Astrocyte of the spinal cord (primary cell): ENCODE measurements around the gene ABLIM2.
"Not testable (repeated sequence)": the region's sequence is repeated elsewhere in the genome, so short reads cannot be mapped to it uniquely, and the experiment has no call there.

ENCODE experiments used
- DNase-seq: peaks from one replicate; pipeline ENCODE4 v3.0.0; 2011; ENCODE audit warnings: low read depth, low spot score
- H3K4me3 ChIP-seq: 2 replicates; pipeline ENCODE4 v1.5.1; 2011; ENCODE audit warnings: low read depth, mild to moderate bottlenecking, low read length, moderate library complexity
- CTCF ChIP-seq: IDR thresholded peaks from 2 replicates; pipeline ENCODE4 v1.5.1; 2012; ENCODE audit warnings: low read depth, mild to moderate bottlenecking, low read length, inconsistent platforms
- in situ Hi-C: cut with HindIII; loops from 2 replicates; pipeline ENCODE4 v1.10.0; 2017; ENCODE audit warnings: low sequenced_read_pairs

Gene ABLIM2

GRCh38 chr4:7918981-7919380 is 239.6 kb downstream of the ABLIM2 start:
- in situ Hi-C loops: no loop called here
- no peak overlapping the region for H3K4me3 ChIP-seq
- DNase-seq: no peak
- no peak for TF ChIP-seq CTCF

DNA sequence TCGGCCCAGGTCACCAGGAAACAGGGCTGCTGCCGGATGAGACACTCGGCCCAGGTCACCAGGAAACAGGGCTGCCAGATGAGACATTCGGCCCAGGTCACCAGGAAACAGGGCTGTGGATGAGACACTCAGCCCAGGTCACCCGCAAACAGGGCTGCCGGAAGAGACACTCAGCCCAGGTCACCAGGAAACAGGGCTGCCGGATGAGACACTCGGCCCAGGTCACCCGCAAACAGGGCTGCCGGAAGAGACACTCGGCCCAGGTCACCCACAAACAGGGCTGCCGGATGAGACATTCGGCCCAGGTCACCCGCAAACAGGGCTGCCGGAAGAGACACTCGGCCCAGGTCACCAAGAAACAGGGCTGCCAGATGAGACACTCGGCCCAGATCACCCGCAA is 240.4 kb downstream of the ABLIM2 start:
- H3K4me3 ChIP-seq, in situ Hi-C loops, DNase-seq: not testable (repeated sequence)

DNA sequence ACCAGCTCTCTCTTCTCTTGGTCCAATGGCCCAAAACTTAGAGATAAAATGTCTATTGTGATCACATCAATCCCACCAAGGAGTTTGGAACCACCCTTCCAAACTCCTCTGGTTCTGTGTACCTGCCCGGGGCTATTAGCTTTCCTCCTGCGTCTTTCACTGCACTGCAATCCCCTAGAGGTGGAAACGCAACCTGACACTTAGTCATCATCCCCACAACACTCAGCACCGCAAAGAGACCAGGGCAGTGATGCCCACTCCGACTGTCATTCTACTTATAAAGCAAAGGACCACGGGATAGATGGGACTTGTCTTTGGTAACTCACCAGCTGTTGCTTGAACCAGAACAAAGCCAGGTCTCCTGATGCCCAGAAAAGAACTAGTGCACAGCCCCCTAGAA is 240.9 kb downstream of the ABLIM2 start:
- in situ Hi-C loops: no loop called here

GRCh38 chr4:7915875-7916242 is 242.8 kb downstream of the ABLIM2 start:
- no peak for TF ChIP-seq CTCF
- H3K4me3 ChIP-seq: no peak overlapping the region
- in situ Hi-C loops: no loop called here

More for the DNA sequence above, 240.9 kb downstream of the ABLIM2 start:
- no peak for TF ChIP-seq CTCF
- H3K4me3 ChIP-seq: no peak overlapping the region
- DNase-seq: no peak

More at GRCh38 chr4:7915875-7916242, 242.8 kb downstream of the ABLIM2 start:
- DNase-seq: no peak
